ENCODE measurements around the gene BTBD17. TPM values are rescaled to one million over a fixed set of nuclear protein-coding genes. Genes with fewer than 3 reads are reported as not detected.

Gene BTBD17
- total and polyA plus RNA-seq, 2 of the 8 experiments (the other 6 are each of a cell fraction or from before 2014, with no cell fraction given) = 7.0 to 14.8 TPM

- Histone ChIP-seq H3K27ac (ENCODE audit: low read depth, low read length) (no peak overlapping the region), H3K4me1 (replicated peaks in 1 of 4; ENCODE audit: control insufficient read depth in 3 of 4, insufficient read depth in 4 of 4, low read length in 3 of 4) (peaks cover 3 to 17% (median 14%) of the 10 kb centered on the region in 4 experiments), H2AK5ac (ENCODE audit: low read depth, low read length) (peak overlapping the region; percentile 70; the same call in 1 of the 2 replicates), H3K4ac (replicated peaks; ENCODE audit: insufficient read length, low read depth, low read length) (peak overlapping the region; percentile 36), H3K56ac (replicated peaks; ENCODE audit: insufficient read length, low read depth, low read length) (no peak overlapping the region), H3K36me3 (ENCODE audit: control insufficient read depth in 2 of 4, insufficient read depth in 4 of 4, low read length in 3 of 4) (no peaks in the 10 kb centered on the region), H2BK20ac (ENCODE audit: low read length) (peak overlapping the region; percentile 90), H3K23ac (ENCODE audit: insufficient read length) (no peak overlapping the region), H3K27me3 (replicated peaks in 1 of 4; ENCODE audit: control insufficient read depth in 3 of 4, extremely low read depth in 1 of 4, insufficient read depth in 3 of 4, low read length in 3 of 4) (no peaks in the 10 kb centered on the region), H2BK15ac (ENCODE audit: low read length) (0 out of 2 replicates have a peak overlapping the region, but pooled peaks have one; percentile 61), H4K20me1 (replicated peaks in 1 of 2; ENCODE audit: control insufficient read depth in 1 of 2, insufficient read depth in 2 of 2, low read length in 2 of 2) (no peaks in the 10 kb centered on the region), H2AFZ (ENCODE audit: low read length) (0 out of 2 replicates have a peak overlapping the region, but pooled peaks have one; percentile 88), H3K14ac (ENCODE audit: insufficient read length) (no peak overlapping the region), H3K9ac (replicated peaks in 1 of 4; ENCODE audit: extremely low read depth in 1 of 4, low read depth in 3 of 4, low read length in 3 of 4) (no peak overlapping the region), H3K4me2 (ENCODE audit: insufficient read depth in 1 of 2, low read depth in 2 of 2, low read length in 2 of 2) (peak overlapping the region; percentile 55 to 58), H2BK12ac (ENCODE audit: low read depth, low read length) (peak overlapping the region; percentile 83; the same call in 1 of the 2 replicates), H2BK120ac (replicated peaks; ENCODE audit: low read depth, low read length) (peak overlapping the region; percentile 55), H2BK5ac (ENCODE audit: low read depth, low read length) (peak overlapping the region; percentile 37; the same call in 1 of the 2 replicates), H3K79me2 (ENCODE audit: control insufficient read depth in 1 of 2, insufficient read depth in 2 of 2, low read length in 2 of 2) (no peaks in the 10 kb centered on the region), H4K91ac (replicated peaks; ENCODE audit: insufficient read length, low read length) (peak overlapping the region; percentile 52), H3K9me3 (ENCODE audit: insufficient read depth in 2 of 2, low read depth in 1 of 2, low read length in 1 of 2) (no peaks in the 10 kb centered on the region), H3K4me3 (ENCODE audit: extremely low read depth in 1 of 4, insufficient read depth in 2 of 4, low read depth in 3 of 4, low read length in 4 of 4) (peak overlapping the region in 1 of 4 experiments; percentile 37; a peak in 3 of 8 replicates), H3K18ac (ENCODE audit: extremely low read depth, low read length) (peak overlapping the region; percentile 42; the same call in 1 of the 2 replicates), H4K5ac (ENCODE audit: insufficient read length, low read depth, low read length) (peak overlapping the region; percentile 35), H4K8ac (ENCODE audit: extremely low read depth, insufficient read depth, low read length) (no peak overlapping the region), H3K23me2 (ENCODE audit: low read depth, low read length) (no peaks in the 10 kb centered on the region; the same call in 1 of the 2 replicates), H3K79me1 (ENCODE audit: low read depth, low read length) (no peaks in the 10 kb centered on the region)
- CTCF ChIA-PET (ENCODE audit: partially characterized antibody) = interaction anchor here (0.7 to 7.4 kb wide), 16 partner anchors 8 to 163 kb away, joined by 3 to 47 read pairs (median 4); no protein-coding TSS in a partner anchor
- POLR2A ChIA-PET (ENCODE audit: partially characterized antibody) = interaction anchor here (0.7 to 1.2 kb wide), 4 partner anchors 9 to 48 kb away, joined by 3 to 6 read pairs (median 3); no protein-coding TSS in a partner anchor
- WGBS, 2 experiments (ENCODE audit: extremely low coverage in 1 of 2, insufficient coverage in 1 of 2, insufficient read length in 1 of 2, insufficient replicate concordance in 2 of 2, low coverage in 1 of 2, low lambda C conversion rate in 2 of 2, missing lambda C conversion rate in 1 of 2) = 66% methylated on average over 10 of the region's 12 CpGs; no CpG with 5 or more reads in 1 of the 2 experiments
- no peak for DNase-seq (ENCODE audit: low read depth in 1 of 2, low spot score in 2 of 2)
- no peak for FAIRE-seq
- TF ChIP-seq EZH2 (IDR thresholded peaks at IDR 0.05; ENCODE audit: low read depth, low read length, severe bottlenecking) (no peak), RNF2 (IDR thresholded peaks at IDR 0.05; ENCODE audit: borderline replicate concordance, low read depth, low read length, missing control alignments, poor library complexity, severe bottlenecking) (no peak), SIRT6 (IDR thresholded peaks at IDR 0.05; ENCODE audit: low read length) (no peak), EP300 (IDR thresholded peaks at IDR 0.05; ENCODE audit: borderline replicate concordance in 1 of 2, low read depth in 2 of 2, low read length in 2 of 2) (no peak), ASH2L (IDR thresholded peaks at IDR 0.05; ENCODE audit: low read length) (no peak), CTBP2 (IDR thresholded peaks at IDR 0.05; ENCODE audit: borderline replicate concordance, insufficient read depth, insufficient read length, low read length) (no peak), ZNF274 (IDR thresholded peaks at IDR 0.05; ENCODE audit: borderline replicate concordance, extremely low read depth, low read length) (no peak), TEAD4 (IDR thresholded peaks at IDR 0.05; ENCODE audit: low read depth, low read length) (no peak), SIN3A (conservative IDR thresholded peaks at IDR 0.05 in 1 of 2, IDR thresholded peaks at IDR 0.05 in 1 of 2; ENCODE audit: low read depth in 1 of 2, low read length in 2 of 2) (no peak), NANOG (IDR thresholded peaks at IDR 0.05; ENCODE audit: insufficient read depth, low read depth, low read length, poor library complexity, severe bottlenecking) (no peak)
Measured at GRCh38 chr17:74403512-74404137, 42.0 kb upstream of the BTBD17 start.
